ENCODE results near the gene LZTS2.
A peak's percentile ranks its signal among the peaks of the same experiment; 100 is the strongest.

Gene LZTS2

GRCh38 chr10:101044117-101044516 is 44.5 kb downstream of the LZTS2 start:
- POLR2A ChIA-PET, result interaction anchor here (0.6 to 5.5 kb wide), 8 partner anchors 11 to 1035 kb away, joined by 3 to 61 read pairs (median 10); partner anchors contain the start of genes KAZALD1, LZTS2, PDZD7 and SFXN3
- no peak for DNase-seq (ENCODE audit: extremely low spot score)
- CTCF ChIA-PET, result interaction anchor here (1.5 to 3.9 kb wide), 6 partner anchors 9 to 98 kb away, joined by 6 to 63 read pairs (median 21); partner anchors contain the start of gene KAZALD1
- TF ChIP-seq L3MBTL2 (conservative IDR thresholded peaks at IDR 0.05), result no peak
- TF ChIP-seq ZNF384 (IDR thresholded peaks at IDR 0.05), result no peak

DNA sequence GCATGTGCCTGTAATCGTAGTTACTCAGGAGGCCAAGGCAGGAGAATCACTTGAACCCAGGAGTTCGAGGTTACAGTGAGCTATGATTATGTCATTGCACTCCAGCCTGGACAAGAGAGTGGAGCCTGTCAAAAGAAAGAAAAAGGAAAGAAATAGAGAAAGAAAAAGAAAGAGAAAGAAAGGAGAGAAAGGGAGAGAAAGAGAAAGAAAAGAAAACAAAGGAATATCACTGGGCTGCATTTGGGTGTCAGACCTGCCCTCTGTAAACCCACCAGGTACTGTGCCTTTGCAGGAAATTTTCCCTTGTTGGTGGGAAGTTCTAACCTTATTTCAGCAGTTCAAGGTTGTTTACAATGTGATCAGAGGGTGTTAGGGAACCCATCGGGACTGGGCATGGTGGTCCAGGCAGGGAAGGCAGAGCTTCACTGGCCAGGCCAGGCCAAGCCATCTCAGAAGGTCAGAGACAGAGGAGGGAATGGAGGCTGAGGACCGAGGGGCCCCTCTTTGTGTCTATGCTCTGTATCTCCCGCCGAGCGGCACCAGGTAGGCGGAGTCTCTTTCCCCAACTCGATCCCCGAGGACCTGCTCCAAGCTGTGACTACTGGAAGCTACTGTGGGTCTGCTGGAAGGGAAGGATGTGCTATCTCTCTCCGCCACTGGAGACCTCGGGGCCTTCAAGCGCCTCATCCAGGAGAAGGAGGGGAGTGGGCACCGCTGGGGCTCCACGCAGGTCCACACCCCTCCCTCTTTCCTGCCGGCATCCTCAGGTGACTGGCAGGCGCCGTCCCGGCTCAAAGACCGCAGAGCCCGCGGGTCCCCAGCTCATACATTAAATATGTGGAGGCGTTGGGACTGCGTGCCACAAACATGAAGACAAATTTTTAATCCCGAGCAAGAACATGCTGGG is 47.0 kb downstream of the LZTS2 start:
- TF ChIP-seq CTBP1 (IDR thresholded peaks at IDR 0.05; ENCODE audit: borderline replicate concordance) (no peak), SUZ12 (IDR thresholded peaks at IDR 0.05) (no peak), L3MBTL2 (conservative IDR thresholded peaks at IDR 0.05) (no peak), ELF4 (IDR thresholded peaks at IDR 0.05) (no peak), ZNF384 (IDR thresholded peaks at IDR 0.05) (no peak), BHLHE40 (IDR thresholded peaks at IDR 0.05; ENCODE audit: borderline replicate concordance) (no peak), SP1 (IDR thresholded peaks at IDR 0.05) (no peak), LEF1 (IDR thresholded peaks at IDR 0.05; ENCODE audit: borderline replicate concordance) (no peak), NFRKB (IDR thresholded peaks at IDR 0.05) (no peak), FOXA1 (IDR thresholded peaks at IDR 0.05) (no peak), FOXK2 (IDR thresholded peaks at IDR 0.05) (no peak), HDGF (IDR thresholded peaks at IDR 0.05; ENCODE audit: borderline replicate concordance) (no peak), ARNT (IDR thresholded peaks at IDR 0.05) (no peak), TARDBP (IDR thresholded peaks at IDR 0.05) (no peak), FOXM1 (IDR thresholded peaks at IDR 0.05; ENCODE audit: borderline replicate concordance) (no peak)
- TF ChIP-seq, protein P1, sequence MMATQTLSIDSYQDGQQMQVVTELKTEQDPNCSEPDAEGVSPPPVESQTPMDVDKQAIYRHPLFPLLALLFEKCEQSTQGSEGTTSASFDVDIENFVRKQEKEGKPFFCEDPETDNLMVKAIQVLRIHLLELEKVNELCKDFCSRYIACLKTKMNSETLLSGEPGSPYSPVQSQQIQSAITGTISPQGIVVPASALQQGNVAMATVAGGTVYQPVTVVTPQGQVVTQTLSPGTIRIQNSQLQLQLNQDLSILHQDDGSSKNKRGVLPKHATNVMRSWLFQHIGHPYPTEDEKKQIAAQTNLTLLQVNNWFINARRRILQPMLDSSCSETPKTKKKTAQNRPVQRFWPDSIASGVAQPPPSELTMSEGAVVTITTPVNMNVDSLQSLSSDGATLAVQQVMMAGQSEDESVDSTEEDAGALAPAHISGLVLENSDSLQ (IDR thresholded peaks at IDR 0.05), result no peak
- DNase-seq (ENCODE audit: extremely low spot score), result no peak
- ChIA-PET POLR2A (interaction anchor here (1.0 to 2.0 kb wide), 7 partner anchors 9 to 95 kb away, joined by 3 to 8 read pairs (median 5); partner anchors contain the start of gene KAZALD1), CTCF (interaction anchor here (0.7 to 1.5 kb wide), 6 partner anchors 14 to 97 kb away, joined by 3 to 5 read pairs (median 4); partner anchors contain the start of gene KAZALD1)

DNA sequence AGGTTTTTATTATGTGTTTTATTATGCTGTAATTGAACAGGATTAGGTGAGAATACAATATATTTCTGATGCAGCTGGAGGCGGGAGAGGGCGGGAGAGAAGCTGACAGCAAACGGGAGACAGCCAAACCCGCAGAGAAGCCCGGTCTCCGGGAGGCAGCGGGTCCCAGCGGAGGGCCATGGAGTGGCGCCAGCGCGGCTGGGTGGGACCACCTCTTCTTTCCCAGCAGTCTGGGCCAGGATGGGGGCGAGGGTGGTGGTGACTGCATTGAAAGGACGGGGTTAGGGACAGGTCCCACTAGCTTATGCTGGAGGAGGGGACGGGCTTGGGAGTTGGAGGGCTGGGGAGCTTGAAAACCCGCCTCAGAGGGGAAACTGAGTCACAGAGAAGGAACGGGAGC is 47.7 kb downstream of the LZTS2 start:
- TF ChIP-seq HDGF (IDR thresholded peaks at IDR 0.05; ENCODE audit: borderline replicate concordance) (no peak), FOXM1 (IDR thresholded peaks at IDR 0.05; ENCODE audit: borderline replicate concordance) (no peak), NFRKB (IDR thresholded peaks at IDR 0.05) (no peak), ZNF384 (IDR thresholded peaks at IDR 0.05) (no peak), LEF1 (IDR thresholded peaks at IDR 0.05; ENCODE audit: borderline replicate concordance) (no peak)
- TF ChIP-seq, protein P1 (IDR thresholded peaks at IDR 0.05), result no peak
- ChIA-PET POLR2A (interaction anchor here (1.0 to 2.0 kb wide), 4 partner anchors 13 to 95 kb away, joined by 3 to 8 read pairs (median 5); partner anchors contain the start of gene KAZALD1), CTCF (interaction anchor here (1.0 to 1.5 kb wide), 3 partner anchors 13 to 95 kb away, joined by 3 to 4 read pairs (median 3); no protein-coding TSS in a partner anchor)
- no peak for DNase-seq (ENCODE audit: extremely low spot score)

DNA sequence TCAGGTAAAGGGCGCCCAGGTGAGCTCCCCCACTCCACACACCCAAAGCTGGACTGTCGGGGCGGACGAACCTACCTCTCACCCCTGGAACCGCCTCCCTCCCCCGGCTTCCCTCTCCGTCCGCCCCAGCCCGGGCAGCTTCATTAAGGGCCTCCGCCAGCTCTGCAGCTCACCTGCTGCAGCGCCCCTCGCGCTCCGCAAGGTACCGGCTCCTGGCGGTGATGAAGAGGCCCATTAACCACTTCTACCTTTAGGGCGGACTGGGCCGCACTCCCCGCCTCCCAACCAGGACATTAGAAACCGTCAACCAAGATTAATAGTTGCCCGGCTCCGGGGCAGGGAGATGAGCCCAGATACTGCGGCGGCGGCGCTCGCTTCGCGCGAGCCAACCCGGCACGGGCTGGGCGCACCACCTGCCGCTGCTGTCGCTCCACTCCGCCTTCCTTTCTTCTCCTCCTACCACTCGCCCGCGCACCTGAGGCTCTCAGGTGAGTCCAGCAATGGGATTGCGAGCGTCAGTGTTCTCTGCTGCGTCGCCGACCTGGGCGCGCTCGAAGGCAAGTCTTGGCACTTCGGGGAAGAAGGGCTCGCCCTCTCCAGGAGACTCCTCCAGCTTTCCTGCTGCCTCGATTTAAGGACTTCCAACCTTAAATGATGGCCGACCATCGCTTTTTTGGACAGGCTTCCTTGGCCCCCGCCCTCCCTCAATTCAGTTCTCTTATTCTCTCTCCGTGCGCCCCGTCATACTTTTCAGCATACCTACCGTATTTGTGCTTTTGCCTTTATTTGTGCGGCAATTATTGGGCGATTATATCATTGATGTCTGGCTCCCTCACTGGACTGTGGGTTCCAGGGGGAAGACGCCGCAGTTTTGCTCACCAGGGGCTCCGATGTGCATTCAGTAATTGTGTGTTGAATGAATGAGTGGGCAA is 48.6 kb downstream of the LZTS2 start:
- POLR2A ChIA-PET, result no interaction called here
- CTCF ChIA-PET, result interaction anchor here (0.5 to 1.0 kb wide), 3 partner anchors 14 to 94 kb away, joined by 3 read pairs; partner anchors contain the start of gene KAZALD1
- TF ChIP-seq ELF4 (IDR thresholded peaks at IDR 0.05), result no peak
- TF ChIP-seq, protein P1 (IDR thresholded peaks at IDR 0.05), result no peak
- TF ChIP-seq L3MBTL2 (conservative IDR thresholded peaks at IDR 0.05), result no peak
- DNase-seq (ENCODE audit: extremely low spot score), result no peak

GRCh38 chr10:101050208-101051069 is 50.8 kb downstream of the LZTS2 start:
- TF ChIP-seq LEF1 (IDR thresholded peaks at IDR 0.05; ENCODE audit: borderline replicate concordance), result no peak
- TF ChIP-seq L3MBTL2 (conservative IDR thresholded peaks at IDR 0.05), result peak; percentile 61
- POLR2A ChIA-PET, result interaction anchor here (1.1 to 6.2 kb wide), 4 partner anchors 8 to 91 kb away, joined by 3 to 81 read pairs (median 5); partner anchors contain the start of gene KAZALD1

More at GRCh38 chr10:101050208-101051069, 50.8 kb downstream of the LZTS2 start:
- DNase-seq (ENCODE audit: extremely low spot score), result peak; percentile 90
- CTCF ChIA-PET, result interaction anchor here (0.6 to 7.0 kb wide), 25 partner anchors 8 to 336 kb away, joined by 3 to 63 read pairs (median 4); partner anchors contain the start of genes KAZALD1, MRPL43, PDZD7 and SFXN3

All from HEK293T (cell line).